Measurements from ENCODE around the gene CLIC1.
"Not testable (repeated sequence)": the region's sequence is repeated elsewhere in the genome, so short reads cannot be mapped to it uniquely, and the experiment has no call there.

The CLIC1 gene

GRCh38 chr6:31721351-31722020 lies 14.8 kb downstream of the CLIC1 start, which contains the start of gene LY6G6C:
Gene LY6G6C, minus strand, starts transcription at chr6:31721746. Its CDS starts 67 bp downstream, at chr6:31721679.
- no peak for DNase-seq

- DNase-seq, result no peak
These were observed 16.0 kb downstream of the CLIC1 start for GRCh38 chr6:31720196-31720770.

GRCh38 chr6:31719001-31719400 lies 17.3 kb downstream of the CLIC1 start:
- no peak for DNase-seq

- no peak for DNase-seq
These were observed 18.1 kb downstream of the CLIC1 start for GRCh38 chr6:31718265-31718664.

GRCh38 chr6:31717499-31718222 lies 18.7 kb downstream of the CLIC1 start:
- DNase-seq, result no peak

GRCh38 chr6:31715022-31715958 lies 21.0 kb downstream of the CLIC1 start, which contains the start of gene LY6G6D:
Gene LY6G6D, plus strand, starts transcription at chr6:31715348. Its CDS starts 8 bp downstream, at chr6:31715356.
- DNase-seq, result no peak

- no peak for DNase-seq
These were observed 22.2 kb downstream of the CLIC1 start for GRCh38 chr6:31713991-31714684.

GRCh38 chr6:31713465-31713864 lies 22.9 kb downstream of the CLIC1 start:
- DNase-seq, result no peak

- DNase-seq, result no peak
These were observed 24.0 kb downstream of the CLIC1 start for GRCh38 chr6:31712296-31712695.

- DNase-seq, result no peak
These were observed 25.1 kb downstream of the CLIC1 start for GRCh38 chr6:31711233-31711632.

GRCh38 chr6:31710523-31711219 lies 25.7 kb downstream of the CLIC1 start:
- no peak for DNase-seq

GRCh38 chr6:31709157-31709556 lies 27.2 kb downstream of the CLIC1 start:
- DNase-seq, result not testable (repeated sequence)

- DNase-seq, result no peak
These were observed 28.1 kb downstream of the CLIC1 start for GRCh38 chr6:31708224-31708623.

GRCh38 chr6:31707701-31708100 lies 28.6 kb downstream of the CLIC1 start:
- no peak for DNase-seq

- DNase-seq, result no peak
These were observed 29.7 kb downstream of the CLIC1 start, which contains the start of gene LY6G6F for GRCh38 chr6:31706599-31706998. Gene LY6G6F, plus strand, starts transcription at chr6:31706866. Its CDS starts 41 bp downstream, at chr6:31706907.

- DNase-seq, result no peak
These were observed 30.4 kb downstream of the CLIC1 start for GRCh38 chr6:31705931-31706330.

GRCh38 chr6:31702819-31703716 lies 33.3 kb downstream of the CLIC1 start, which contains the start of gene ABHD16A:
Gene ABHD16A, minus strand, starts transcription at chr6:31703324. Its CDS starts 43 bp downstream, at chr6:31703281.
- peak; percentile 99 for DNase-seq

- DNase-seq, result no peak
These were observed 33.9 kb downstream of the CLIC1 start for GRCh38 chr6:31702405-31702818.

GRCh38 chr6:31701666-31702404 lies 34.5 kb downstream of the CLIC1 start:
- no peak for DNase-seq

All from fibroblast of skin of right biceps (primary cell).